GM21786 (cell line): ENCODE data around the gene AGXT2.

Experiments
- ATAC-seq: cut with Tn5 transposase; IDR thresholded peaks from one replicate; pipeline ENCODE4 v1.9.1; 2021; ENCODE audit not compliant: unreplicated experiment

The AGXT2 gene

DNA sequence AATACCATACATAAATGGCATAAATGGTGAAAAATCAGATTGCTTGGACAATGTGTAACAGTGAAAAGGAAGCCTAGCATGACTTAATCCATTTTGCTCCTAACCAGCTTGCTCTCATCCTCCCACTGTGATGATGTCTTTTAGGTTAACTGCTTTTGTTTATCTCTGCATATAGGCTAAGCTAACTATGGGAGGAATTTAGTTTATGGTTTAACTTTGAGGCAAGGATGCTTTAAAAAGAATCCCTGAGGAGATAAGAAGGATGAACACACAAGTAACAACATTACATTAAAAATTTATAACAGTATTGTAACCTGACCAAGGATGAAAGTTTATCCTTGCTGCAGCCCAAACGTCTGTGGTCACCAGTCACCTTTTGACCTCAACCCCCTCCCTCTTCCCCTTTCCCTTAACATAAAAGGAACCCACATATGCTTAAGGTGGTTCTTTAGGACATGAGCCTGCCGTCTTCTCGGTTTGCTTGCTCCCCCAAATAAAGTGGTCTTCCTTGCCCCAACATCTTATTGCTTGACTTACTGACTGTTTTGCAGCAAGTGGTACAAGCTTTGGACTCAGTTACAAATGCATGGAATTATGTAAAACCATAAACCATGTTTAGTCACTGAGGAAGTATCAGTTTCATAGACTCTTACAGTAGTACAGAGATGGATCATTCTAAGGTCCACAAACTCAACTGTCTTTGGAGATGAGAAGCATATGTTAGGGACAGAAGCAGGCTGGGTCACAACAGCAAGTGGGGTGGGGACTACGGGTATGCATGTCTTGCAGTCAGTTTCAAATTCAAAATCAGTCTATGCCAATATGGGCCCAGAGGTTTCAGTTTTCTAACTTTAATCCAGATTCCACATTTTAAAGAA, 31.3 kb downstream of the AGXT2 start:
- no peak for ATAC-seq

DNA sequence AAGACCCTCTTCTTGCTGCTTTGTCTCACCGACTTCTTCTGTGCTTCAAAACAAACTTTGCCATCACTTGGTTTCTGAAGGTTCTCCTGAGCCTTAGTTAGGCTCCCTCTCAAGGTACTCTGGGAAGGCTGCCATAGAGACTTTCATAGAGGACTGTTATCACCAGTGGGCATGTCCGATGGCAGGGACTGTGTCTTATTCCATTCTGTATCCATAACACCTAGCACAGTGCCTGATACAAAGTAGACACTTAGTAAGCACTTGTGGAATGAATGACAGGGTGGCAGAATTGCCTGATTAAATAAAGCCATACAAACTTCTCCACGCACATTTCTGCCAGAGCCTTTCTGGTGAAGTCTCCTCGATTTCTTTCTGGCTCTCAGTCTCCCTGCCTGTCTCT, 32.7 kb downstream of the AGXT2 start:
- ATAC-seq = no peak

DNA sequence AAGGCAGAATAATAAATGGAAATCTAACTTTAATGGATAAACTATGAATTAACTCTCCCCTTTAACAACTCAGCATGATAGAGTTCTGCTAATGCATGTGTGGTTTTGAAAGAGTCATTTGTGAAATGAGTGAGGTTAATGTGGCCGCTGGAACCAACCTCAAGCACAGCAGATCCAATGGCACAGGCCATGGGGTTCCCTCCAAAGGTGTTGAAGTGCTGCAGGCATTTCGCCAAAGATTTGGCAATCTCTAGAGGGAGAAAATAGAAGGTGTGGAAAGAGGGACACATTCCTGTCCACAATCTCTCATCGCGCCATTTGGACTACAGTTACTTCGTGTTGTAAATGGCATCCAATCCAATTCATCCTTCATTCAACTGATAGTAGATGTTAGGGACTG, 35.0 kb downstream of the AGXT2 start:
- ATAC-seq = no peak

DNA sequence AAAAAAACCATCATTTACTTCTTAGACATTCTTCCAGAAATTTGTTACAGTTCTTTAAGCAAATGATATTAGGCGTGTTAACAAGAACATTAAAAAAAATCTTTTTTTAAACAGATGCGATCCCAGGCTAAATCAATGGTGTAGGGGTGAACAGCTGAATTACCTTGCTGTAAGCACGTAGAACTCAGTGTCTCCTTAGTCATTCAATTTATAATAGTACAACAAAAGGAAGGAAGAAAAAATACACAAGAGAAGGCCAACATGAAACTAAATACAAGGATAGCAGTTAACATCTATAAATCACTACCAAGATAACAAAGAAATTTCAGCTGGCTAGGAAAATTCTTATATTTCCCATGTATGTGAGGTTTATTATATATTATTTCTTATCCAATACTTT, 35.4 kb downstream of the AGXT2 start:
- ATAC-seq = no peak

DNA sequence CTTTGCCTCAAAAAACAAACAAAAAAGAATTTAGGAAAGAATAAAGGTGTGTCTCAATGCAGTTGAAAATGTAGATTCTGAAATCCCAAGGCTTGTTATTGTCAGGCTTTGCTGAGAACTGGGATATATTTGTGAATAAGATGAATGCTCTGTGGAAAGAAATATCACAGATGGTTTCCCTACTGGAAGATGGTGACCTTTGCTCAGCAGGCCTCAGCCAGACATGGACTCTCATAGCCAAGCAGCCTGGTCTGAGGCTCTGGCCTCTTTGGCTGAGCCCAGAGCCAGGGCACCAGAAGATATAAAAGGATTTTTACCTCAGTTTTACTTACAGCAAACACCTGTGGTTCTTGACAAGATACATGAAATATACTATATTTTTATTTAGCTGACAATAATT, 37.1 kb downstream of the AGXT2 start:
- ATAC-seq = no peak

DNA sequence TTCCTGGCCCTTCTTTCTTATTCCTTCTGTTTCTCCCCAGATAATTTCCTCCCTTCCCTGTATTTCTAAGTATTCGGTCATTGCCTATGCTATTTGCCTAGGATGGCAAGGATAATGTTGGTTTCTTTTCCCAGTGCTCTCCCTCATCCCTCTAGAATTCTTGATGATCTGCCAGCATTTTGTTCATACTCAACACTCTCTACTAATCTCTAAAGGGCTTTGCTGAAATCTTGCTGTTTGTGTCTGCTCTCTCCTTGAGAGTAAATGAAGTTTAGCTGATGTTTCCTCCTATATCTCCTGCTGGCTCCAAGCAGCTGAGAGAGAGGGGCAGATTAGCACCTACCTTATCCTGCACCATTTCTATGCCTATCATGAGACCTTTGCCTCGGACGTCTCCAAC, 38.1 kb downstream of the AGXT2 start:
- no peak for ATAC-seq

DNA sequence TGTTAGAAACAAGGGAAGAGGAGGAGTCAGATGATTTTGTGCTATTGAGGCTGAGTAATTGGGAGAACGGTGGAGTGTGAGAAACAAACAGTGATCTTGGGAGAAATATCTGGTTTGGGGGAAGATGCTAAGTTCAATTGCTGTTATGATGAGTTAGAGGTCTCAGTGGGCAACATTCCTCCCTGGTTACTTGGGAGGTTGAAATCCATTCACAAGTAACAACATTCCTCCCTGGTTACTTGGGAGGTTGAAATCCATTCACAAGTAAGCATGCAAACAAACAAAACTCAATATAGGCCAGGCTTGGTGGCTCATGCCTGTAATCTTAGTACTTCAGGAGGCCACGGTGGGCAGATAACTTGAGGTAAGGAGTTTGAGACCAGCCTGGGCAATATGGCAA, 38.7 kb downstream of the AGXT2 start:
- ATAC-seq = no peak

DNA sequence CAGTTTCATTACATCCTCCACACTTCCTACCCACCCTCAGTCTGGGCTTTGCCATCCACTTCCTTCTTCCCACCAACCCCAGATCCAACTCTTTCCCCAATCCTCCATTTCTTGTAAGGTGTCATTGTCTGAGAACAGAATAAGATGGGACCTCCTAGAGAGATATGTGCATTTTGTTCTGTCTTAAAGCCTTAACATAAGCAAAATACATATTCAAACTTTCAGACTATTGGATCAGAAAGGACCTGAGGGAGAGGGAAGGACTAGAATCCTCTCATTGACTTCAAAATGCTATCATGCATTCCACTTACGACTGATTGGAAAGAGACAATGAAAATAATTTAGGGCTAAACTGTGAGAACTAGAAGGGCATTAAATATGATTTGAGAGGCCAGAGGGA, 43.0 kb downstream of the AGXT2 start:
- no peak for ATAC-seq

DNA sequence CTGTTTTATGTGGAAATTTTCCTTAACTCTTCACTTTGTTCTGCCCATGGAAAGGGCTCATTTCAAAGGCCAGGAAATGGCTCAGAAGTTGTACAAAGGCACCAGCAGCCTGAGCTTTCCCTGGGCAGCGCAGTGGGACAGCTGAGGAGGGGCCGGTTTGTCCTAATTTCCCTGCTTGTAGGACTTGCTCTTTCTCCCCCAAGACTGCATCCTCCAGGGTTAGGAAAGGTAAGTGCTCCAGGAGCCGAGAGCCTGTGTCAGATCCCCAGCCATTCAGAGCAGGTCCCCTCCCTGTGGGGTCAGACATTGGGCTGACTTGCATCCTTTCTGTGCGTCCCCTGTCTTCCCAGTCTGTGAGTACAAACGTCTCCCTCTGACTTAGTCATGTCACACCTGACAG, 43.5 kb downstream of the AGXT2 start:
- ATAC-seq = no peak

DNA sequence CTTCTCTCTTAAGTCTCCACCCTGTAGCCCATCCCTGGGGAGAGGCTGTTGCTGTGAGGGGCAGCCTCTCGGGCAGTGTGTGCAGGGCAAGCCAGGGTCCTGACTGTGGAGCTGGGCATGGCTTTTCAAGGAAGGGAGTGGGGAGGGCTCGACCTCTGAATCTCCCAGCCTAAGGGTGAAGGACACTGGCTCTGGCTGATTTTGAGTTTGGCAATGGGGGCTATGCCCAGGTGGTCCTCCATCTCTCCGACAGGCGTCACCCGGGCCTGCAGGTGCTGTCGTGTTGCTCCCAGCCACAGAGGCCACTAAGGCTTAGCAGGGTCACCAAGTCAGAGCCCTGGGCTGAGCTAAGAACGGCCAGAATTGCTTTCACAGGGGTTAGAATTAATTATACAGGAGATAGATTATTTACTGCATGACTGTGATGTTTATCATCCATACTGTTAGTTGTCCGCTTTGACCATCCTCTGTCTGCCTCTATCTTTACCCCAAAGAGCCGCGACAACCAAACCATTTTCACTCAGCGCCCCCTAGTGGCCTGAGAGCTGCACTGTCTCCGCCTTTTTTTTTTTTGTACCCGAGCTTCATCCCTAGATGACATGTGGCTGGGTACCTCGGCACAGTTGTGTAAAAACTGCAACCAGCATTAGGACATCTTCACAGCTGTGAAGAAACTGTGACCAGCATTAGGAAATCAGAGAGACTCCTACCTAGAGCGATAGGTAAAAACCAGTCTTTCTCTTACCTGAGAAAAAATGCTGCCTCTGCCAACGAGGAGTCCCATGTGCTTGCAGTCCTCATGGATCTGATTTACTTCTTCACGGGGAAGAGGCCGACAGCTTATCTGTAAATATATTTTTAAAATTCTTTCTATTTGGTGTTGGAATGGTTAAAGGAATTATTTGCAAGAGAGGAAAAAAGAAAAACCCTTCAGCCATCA, 44.5 kb downstream of the AGXT2 start:
- ATAC-seq = peak; percentile 71

DNA sequence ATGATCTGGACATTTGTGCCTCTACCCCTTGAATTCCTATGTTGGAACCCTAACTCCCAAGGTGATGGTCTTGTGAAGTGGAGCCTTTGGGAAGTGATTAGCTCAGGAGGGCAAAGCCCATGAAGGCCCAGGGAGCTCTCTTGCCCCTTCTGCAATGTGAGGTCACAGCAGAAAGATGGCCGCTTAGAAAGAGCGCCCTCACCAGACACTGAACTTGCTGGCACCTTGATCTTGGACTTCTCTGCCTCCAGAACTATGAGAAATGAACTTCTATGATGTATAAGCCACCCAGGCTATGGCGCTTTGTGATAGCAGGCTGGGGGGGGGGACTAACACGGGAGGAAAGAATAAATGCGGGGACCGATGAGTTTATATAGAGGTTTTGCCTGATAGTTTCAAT, 45.3 kb downstream of the AGXT2 start:
- ATAC-seq = no peak

DNA sequence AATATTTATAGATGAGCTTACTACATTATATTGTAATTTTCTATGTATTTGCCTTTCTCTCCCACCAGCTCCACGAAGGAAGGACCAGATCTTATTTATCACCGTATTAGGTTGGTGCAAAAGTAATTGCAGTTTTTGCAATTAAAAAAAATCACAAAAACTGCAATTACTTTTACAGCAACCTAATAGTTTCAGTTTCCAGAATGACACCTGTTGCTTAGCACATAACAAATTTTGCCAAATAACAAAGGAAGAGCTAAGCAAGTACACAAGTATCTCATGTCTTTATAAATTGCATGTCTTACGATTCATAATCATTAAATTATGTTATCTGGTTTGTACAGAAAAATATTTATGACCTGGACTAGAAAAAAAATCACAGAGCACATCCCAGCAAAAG, 45.9 kb downstream of the AGXT2 start:
- no peak for ATAC-seq

DNA sequence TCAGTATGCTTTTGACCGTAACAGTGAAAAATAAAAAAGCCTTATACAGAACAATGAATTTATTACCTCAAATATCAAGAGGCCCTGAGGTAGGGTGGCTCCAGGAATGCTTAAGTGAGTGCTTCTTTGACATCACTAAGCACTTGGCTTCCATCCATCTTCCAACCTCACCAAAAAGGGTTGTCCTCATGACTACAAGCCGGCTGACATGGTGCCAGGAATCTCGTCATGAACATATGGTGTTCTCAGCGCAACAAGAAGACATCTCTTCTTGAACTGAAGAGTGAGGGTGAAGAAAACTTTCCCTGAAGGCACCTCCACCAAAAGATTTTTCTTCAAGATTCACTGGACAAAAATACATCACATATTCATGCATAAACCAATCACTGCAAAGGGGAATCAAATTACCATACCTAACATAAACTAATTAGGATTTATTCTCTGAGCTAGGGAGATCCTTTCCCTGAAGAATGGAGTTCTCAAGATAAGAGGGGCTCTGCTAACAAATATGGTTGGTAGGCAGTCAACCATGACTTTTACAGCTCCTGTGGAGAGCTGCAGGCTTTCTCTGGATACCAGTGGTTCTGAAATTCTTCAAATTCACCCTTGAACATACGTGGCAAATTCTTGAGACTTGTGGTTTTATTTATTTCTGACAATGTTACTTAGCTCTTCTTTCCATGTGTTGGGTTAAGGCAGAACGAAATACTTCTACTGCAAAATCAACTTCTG, 49.5 kb downstream of the AGXT2 start:
- no peak for ATAC-seq

DNA sequence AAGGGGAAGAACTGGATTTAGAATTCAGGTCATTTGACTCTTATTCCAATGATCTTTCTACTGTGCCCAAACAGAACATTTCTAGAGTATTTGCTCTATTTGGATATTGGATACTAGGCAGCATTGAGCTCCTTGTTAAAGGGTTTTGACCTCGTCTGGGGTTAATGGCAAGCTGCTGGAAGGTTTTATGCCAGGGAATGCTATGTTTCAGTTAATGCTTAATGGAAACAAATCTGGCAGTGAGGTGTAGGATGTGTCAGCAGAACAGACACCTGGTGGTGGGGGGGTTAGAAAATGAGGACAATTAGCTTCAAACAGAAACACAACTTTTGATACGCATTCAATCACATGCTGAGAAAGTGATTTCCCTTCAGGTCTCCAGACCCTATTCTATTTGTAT, 51.5 kb downstream of the AGXT2 start:
- ATAC-seq = no peak

DNA sequence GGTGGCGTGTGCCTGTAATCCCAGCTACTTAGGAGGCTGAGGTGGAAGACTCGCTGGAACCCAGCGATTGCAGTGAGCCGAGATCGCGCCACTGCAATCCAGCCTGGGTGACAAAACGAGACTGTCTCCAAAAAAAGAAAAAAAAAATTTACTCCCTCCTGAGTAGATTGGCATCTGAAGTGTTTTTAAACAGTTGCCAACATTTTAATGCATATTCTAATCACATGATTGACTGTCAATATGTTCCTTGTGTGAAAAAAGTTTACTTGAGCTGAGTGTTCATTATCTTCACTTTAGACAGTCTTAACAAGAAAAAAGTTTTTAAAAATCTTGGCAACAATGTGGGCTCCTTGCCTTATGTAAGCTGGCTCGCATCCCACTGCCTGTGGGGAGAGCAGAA, 53.8 kb downstream of the AGXT2 start:
- no peak for ATAC-seq

DNA sequence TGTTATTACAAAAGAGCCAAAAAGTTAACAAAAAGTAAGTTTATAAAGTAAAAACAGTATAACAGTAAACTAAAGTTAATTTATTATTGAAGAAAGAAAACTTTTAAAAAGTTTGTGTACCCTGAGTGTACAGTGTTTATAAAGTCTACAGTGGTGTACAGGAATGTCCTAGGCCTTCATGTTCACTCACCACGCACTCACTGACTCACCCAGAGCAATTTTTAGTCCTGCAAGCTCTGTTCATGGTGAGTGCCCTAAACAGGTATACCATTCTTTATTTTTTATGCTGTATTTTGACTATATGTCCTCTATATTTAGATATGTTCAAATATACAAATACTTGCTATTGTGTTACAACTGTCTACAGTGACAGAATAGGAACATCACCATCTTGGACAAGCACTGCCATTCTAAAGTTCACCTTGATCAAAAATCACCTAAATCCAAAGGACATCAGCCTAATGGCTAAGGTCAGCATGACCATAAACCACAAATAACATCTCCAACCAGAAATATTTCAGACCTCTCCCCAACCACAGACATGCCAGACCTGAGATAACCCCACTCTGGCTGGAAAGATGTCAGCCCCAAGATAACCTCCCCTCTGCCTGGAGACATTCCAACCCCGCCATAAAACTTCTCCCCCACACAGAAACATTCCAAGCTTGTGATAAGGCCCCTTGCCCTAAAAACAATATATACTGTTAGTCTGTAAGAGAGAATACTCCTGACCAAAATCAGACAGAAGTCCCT, 56.1 kb downstream of the AGXT2 start:
- no peak for ATAC-seq

DNA sequence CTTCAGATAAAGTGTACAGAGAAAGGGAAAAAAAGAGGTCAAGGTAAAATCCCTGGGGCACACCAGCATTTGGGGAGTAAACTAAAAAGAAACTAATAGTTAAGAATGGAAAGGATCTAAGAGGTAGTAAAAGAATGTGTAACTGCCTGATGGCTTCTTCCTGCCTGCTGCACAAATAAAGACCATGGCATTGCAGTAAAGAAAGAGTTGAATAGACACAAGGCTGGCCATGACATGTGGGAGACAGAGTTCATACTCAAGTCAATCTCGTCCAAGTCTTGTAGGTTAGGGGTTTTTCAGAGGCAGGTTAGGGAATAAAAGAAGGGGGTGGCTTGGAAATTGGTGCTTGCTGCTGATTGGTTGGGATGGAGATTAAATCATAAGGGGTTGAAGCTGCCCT, 60.8 kb downstream of the AGXT2 start:
- ATAC-seq = no peak

DNA sequence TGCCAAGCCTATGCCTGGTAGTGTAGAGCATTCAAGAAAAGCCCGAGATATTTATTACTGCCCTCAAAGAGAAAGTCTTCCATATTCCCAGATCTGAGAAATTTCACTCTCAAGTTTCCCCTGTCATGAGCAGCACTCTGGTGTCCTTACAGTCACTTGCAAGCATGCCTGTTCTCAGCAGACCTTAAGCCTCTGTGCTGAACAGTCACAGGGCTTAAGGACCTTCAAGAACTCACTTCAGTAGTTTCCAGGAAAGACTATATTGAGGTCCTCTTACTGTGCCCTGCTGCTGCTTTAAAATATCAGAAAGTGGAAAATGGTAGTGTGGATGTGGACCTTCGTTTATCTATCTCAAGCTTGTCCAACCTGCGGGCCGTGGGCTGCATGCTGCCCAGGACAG, 64.9 kb downstream of the AGXT2 start:
- ATAC-seq = no peak

DNA sequence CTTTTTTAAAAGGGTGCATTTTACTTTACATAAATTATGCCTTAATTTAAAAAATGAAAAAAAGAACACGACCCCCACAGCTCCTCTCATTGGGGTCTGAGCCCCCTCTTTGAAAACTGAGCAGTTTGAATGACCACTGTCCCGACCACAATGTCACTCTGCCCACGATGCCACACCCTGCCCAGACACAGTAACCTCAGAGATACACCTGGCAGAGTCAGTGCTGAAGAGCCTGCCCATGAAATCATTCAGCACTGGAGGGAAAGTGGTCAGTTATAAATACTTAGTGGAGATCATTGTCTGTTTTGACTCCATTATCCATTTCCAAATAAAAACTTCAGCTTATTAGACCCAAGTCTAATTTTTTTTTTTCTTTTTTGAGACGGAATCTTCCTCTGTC, 69.1 kb downstream of the AGXT2 start:
- no peak for ATAC-seq

DNA sequence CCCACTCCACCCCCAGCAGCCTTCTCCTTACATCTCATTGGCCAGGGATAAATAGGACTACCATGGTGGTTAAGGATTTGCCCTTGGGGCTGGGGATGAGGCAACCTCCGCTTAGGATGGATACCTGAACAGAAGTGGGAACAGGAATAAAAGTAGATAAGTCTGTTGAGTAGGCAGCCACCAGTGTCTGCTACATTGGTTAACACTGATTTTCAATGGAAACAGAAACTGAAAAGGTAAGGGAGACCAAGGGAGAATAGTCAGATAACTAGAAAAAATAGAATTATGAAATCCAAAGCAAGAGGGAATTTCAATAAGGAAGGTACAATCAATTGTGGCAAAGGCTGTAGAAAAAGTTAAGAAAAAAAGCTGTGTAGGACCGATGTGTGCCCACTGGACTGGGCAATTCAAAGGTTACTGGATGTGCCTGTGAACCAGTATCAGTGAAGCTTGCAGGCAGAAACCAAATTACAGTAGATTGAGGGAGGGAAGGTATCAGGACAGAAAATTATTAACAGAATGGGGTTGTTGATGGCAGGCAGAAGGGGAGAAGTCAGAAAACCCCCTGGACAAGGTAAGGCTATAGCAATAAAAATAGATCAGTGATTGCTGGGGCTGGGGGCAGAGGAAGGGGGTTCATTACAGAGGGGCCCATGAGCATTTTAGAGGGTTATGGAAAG, 69.7 kb downstream of the AGXT2 start:
- no peak for ATAC-seq
